Adrenal gland (tissue), 5 donors: Measurements from ENCODE around the gene EFNA5.

ENCODE experiments used
- POLR2A ChIP-seq, 2 donors: fragments of 450-650 bp; IDR thresholded peaks; one replicate each; pipeline ENCODE4 v1.6.1; 2017; ENCODE audit warnings: antibody characterized with exemption in 2 of 2, mild to moderate bottlenecking in 2 of 2, moderate library complexity in 1 of 2
- TF ChIP-seq, protein P1 (sequence below), 6 experiments: fragments of 450-650 bp in 4 of 6; fragments of 200-600 bp in 2 of 6; sonication (generic) in 1 of 6; IDR thresholded peaks; 1 replicate in 5 of 6; 2 replicates in 1 of 6; pipeline versions ENCODE4 v1.5.1 to v1.8.0; 2016 to 2021; ENCODE audit warnings: antibody characterized with exemption in 6 of 6, mild to moderate bottlenecking in 2 of 6, moderate library complexity in 1 of 6
- donor health status: DM: no; HTN: no; CAD: no.

DNA sequence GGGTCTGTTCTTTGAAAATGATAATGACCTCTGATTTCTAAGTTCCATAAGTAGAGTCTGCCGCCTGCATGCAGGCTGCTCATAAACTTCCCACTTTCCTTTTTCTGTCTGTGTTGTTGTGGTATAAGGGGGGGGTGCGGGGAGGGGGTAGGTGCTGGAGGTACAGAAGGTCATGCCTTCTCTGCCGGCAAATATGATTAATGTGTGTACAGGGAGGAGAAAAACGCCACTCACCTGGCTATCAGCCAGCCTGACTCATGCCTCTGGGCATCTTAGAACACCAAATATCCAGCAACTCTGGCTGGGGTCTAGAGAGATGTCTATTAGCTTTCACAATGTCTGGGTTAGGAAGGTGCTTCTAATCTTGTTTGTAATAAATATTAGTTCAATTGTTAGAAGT lies 128.3 kb downstream of the EFNA5 start:
- TF ChIP-seq, protein P1, sequence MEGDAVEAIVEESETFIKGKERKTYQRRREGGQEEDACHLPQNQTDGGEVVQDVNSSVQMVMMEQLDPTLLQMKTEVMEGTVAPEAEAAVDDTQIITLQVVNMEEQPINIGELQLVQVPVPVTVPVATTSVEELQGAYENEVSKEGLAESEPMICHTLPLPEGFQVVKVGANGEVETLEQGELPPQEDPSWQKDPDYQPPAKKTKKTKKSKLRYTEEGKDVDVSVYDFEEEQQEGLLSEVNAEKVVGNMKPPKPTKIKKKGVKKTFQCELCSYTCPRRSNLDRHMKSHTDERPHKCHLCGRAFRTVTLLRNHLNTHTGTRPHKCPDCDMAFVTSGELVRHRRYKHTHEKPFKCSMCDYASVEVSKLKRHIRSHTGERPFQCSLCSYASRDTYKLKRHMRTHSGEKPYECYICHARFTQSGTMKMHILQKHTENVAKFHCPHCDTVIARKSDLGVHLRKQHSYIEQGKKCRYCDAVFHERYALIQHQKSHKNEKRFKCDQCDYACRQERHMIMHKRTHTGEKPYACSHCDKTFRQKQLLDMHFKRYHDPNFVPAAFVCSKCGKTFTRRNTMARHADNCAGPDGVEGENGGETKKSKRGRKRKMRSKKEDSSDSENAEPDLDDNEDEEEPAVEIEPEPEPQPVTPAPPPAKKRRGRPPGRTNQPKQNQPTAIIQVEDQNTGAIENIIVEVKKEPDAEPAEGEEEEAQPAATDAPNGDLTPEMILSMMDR (IDR thresholded peaks at IDR 0.05), result no peak
- TF ChIP-seq POLR2A (IDR thresholded peaks at IDR 0.05), result no peak
